ENCODE measurements around the gene MFSD6. TPM values are rescaled to one million over a fixed set of nuclear protein-coding genes. Genes with fewer than 3 reads are reported as not detected.

Gene MFSD6
- total RNA-seq, 1 donor from 2014 or later = 55.8 TPM

DNA sequence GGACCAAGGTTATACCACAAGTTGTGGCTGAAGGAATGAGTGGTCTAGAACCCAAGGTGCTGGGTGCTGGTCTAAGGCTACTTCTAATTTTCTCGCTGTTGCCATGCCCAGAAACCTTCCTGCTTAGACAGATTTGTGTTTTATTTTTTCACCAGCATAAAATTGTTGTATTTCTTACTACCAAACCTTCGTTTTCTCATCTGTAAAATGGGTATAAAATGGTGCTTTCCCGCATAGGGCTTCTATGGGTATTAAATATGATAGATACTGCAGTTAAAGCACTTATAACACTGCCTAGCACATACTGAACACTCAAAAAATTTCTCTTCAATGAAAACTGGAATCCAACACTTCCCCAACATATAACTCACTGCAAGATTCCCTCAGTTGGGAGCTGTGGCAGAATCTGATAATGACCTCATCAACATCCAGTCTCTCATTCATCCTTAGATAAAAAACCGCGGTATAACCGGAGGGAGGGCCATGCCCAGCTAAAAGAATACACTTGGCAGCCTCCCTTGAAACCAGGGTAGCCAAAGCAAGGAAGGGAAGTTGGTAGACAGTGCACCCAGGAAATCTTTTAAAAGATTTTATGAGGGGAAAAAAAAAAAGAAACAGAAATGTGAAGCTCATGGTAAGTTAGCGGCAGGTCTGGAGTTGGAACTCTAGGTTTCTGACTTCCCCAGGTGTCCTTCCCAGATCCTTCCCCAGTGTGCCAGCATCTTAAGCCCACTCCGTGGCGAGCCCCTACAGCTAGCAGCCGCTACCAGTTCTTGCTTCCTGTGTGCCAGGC lies 125.2 kb downstream of the MFSD6 start:
- TF ChIP-seq, protein P1, sequence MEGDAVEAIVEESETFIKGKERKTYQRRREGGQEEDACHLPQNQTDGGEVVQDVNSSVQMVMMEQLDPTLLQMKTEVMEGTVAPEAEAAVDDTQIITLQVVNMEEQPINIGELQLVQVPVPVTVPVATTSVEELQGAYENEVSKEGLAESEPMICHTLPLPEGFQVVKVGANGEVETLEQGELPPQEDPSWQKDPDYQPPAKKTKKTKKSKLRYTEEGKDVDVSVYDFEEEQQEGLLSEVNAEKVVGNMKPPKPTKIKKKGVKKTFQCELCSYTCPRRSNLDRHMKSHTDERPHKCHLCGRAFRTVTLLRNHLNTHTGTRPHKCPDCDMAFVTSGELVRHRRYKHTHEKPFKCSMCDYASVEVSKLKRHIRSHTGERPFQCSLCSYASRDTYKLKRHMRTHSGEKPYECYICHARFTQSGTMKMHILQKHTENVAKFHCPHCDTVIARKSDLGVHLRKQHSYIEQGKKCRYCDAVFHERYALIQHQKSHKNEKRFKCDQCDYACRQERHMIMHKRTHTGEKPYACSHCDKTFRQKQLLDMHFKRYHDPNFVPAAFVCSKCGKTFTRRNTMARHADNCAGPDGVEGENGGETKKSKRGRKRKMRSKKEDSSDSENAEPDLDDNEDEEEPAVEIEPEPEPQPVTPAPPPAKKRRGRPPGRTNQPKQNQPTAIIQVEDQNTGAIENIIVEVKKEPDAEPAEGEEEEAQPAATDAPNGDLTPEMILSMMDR (IDR thresholded peaks at IDR 0.05) = no peak
- Histone ChIP-seq H3K4me3 (peak overlapping the region; percentile 81), H3K27me3 (no peaks in the 10 kb centered on the region), H3K36me3 (no peaks in the 10 kb centered on the region), H3K27ac (peak overlapping the region; percentile 98), H3K9me3 (no peaks in the 10 kb centered on the region), H3K4me1 (peaks cover 22% of the 10 kb centered on the region)
- DNase-seq = no peak
- intact Hi-C loops (cut with DNase I) = no loop called here
- ATAC-seq = no peak

DNA sequence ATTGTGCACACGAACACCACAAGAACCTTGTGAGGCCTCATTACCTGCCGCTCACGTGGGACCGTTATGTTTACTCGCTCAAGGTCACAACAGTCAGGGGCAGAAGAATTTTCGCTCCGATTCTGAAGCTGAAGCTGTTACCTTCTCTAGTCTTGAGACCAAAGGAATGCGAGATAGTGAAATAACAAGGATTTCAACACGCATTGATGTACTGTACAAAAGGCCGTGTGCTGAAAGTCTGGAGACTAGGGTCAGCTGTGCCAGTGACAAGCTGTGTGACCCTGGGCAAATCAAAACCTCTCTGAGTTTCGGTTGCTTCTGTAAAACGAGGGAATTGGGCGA lies 125.8 kb downstream of the MFSD6 start:
- Histone ChIP-seq H3K4me1 (peaks cover 17% of the 10 kb centered on the region), H3K36me3 (no peaks in the 10 kb centered on the region)
- intact Hi-C loops (cut with DNase I) = no loop called here

GRCh38 chr2:190534310-190535120 lies 126.4 kb downstream of the MFSD6 start, which contains the start of gene NEMP2:
Gene NEMP2 (minus strand): TSS chr2:190534722. CDS start chr2:190534655, 67 bp downstream.
- H3K9me3 ChIP-seq = no peaks in the 10 kb centered on the region
- ATAC-seq (peak; percentile 95), DNase-seq (peak; percentile 93)
- no peaks in the 10 kb centered on the region for H3K27me3 ChIP-seq
- H3K36me3 ChIP-seq = no peaks in the 10 kb centered on the region
- peak within 1 kb of the TSS; percentile 98 for H3K27ac ChIP-seq
- H3K4me1 ChIP-seq = peaks cover 12% of the 10 kb centered on the region
- H3K4me3 ChIP-seq = peak within 1 kb of the TSS; percentile 81
- intact Hi-C loops (cut with DNase I) = no loop called here
- TF ChIP-seq, protein P1 (IDR thresholded peaks at IDR 0.05) = peak; percentile 8

More for the DNA sequence above, 125.8 kb downstream of the MFSD6 start:
- no peak for ATAC-seq
- TF ChIP-seq, protein P1 (IDR thresholded peaks at IDR 0.05) = no peak
- DNase-seq = no peak
- Histone ChIP-seq H3K4me3 (peak overlapping the region; percentile 81), H3K9me3 (no peaks in the 10 kb centered on the region), H3K27ac (peak overlapping the region; percentile 98), H3K27me3 (no peaks in the 10 kb centered on the region)

DNA sequence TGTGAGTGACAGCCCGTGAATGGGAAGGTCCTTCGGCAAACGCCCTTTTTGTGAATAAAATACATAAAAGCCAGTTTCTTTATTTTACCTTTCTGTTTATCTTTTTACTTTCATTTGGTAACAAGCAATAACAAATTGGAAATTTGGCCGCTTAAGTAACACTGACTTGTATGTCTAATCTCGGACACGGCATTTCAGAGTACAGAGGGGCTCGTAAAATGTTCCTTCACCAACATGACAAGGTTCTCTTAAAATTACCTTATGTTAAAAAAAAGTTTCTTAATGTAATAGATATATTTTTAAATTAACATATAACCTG lies 126.9 kb downstream of the MFSD6 start:
- intact Hi-C loops (cut with DNase I) = no loop called here
- no peaks in the 10 kb centered on the region for H3K27me3 ChIP-seq
- no peak for DNase-seq
- no peak for ATAC-seq
- H3K4me1 ChIP-seq = peaks cover 9% of the 10 kb centered on the region
- H3K9me3 ChIP-seq = no peaks in the 10 kb centered on the region
- peak overlapping the region; percentile 98 for H3K27ac ChIP-seq
- H3K4me3 ChIP-seq = peak overlapping the region; percentile 81
- H3K36me3 ChIP-seq = no peaks in the 10 kb centered on the region
- TF ChIP-seq, protein P1 (IDR thresholded peaks at IDR 0.05) = no peak

- Histone ChIP-seq H3K9me3 (no peaks in the 10 kb centered on the region), H3K4me1 (peaks cover 4% of the 10 kb centered on the region), H3K4me3 (peak overlapping the region; percentile 81), H3K27ac (peak overlapping the region; percentile 98), H3K36me3 (no peaks in the 10 kb centered on the region), H3K27me3 (no peaks in the 10 kb centered on the region)
- intact Hi-C loops (cut with DNase I) = no loop called here
- TF ChIP-seq, protein P1 (IDR thresholded peaks at IDR 0.05) = no peak
- ATAC-seq (no peak), DNase-seq (no peak)
Measured at GRCh38 chr2:190535586-190535985, 127.4 kb downstream of the MFSD6 start.
